NCI-H774 (cell line): Measurements from ENCODE around the gene BET1L.
"Not testable (repeated sequence)": the region's sequence is repeated elsewhere in the genome, so short reads cannot be mapped to it uniquely, and the experiment has no call there.

ENCODE experiments used
- DNase-seq: peaks from one replicate; lab custom pipeline; 2025; lab: John Stamatoyannopoulos, UW

BET1L gene

DNA sequence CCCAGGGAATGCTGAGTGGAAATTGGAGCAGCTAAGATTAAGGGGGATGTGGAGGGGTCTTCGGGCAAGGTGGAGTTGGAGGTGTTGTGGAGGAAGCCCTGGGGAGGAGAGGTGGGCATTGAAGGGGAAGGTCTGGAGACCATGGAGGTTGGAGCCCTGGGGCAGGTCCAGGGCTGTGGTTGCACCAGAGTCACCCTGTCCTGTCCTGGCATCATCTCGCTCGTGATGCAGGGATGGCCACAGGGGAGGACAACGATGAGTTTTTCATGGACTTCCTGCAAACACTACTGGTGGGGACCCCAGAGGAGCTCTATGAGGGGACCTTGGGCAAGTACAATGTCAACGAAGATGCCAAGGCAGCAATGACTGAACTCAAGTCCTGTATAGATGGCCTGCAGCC, 13.7 kb downstream of the BET1L start:
- not testable (repeated sequence) for DNase-seq

DNA sequence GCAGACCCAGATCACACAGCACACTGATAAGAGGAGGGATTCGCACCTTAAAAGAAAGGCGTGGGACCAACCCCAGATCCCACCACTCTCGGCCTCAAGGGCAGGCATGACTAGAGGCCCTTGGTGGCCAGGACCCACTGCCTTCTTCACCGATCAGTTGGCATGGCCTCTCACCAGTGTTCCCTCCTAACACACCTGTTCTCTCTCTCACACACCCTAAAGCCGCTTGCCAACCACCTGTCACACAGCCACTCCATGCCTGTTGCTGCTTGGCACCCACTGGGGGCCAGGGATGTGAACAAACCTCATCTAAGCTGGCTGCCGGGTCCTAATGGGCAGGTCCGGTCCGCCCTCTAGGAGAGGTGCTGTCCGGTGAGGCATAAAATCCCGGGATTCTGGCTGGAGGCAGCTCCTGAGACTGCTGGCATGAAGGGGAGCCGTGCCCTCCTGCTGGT, 14.5 kb downstream of the BET1L start, which contains the start of gene SCGB1C1:
Gene SCGB1C1 (plus strand): TSS at position 405 of the 455 bp plus-strand sequence. CDS start 22 bp downstream, at position 427.
- DNase-seq: not testable (repeated sequence)

DNA sequence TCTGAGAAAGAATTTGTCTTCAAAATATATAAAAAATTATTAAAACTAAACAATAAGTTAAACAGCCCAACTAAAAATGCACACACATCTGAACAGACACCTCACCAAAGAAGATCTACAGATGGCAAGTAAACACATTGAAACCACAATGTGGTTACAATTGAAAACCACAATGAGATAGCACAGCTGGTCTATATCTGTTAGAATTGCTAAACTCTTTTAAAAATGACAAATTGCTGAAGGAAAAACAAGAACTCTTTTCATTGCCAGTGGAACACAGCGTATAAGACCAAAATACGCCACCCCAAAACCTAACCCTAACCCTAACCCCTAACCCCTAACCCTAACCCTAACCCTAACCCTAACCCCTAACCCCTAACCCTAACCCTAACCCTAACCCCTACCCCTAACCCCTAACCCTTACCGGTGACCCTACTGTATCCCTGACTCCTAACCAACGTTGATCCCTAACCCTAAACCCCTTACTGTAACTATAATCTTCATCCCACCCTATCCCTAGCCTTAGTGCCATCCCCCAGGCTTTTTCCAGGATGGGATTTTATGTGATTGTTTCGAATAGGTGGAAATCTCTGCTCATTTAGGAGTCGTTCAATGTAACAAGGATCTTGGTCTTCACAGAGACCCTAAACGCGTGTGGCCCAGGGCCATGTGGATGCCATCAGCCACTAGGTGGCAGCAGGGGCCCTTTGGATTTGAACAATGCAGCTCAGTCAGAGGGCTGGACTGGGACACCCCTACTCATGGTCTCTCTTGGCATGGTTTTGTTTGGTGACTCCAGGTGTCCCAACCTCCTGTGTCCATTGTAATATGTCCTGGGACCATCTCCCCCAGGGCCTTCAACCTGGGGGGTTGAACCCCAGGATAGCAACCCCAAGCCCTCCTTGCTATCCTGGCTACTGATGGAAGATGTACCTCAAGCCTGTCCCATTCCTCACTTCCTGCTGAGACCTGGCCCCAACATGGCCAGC, 15.4 kb downstream of the BET1L start:
- DNase-seq: not testable (repeated sequence)

DNA sequence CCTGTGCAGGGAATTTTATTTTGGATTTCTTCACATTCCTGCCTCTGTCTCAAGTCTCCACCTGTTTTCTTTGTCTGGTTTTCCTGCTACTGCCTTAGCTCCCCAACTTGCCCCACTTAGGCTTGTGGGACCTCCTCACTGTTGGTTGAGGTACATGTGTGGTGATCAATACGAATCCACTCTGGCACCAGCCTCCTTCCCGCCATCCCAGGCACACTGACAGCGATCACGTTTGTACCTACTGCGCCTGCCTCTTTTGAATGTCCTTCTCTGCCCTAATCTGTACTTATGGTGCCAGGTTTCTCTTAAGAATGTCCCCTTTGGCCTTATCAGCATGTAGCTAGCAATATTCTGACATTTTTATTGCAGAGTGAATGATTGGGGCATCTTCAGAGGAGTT, 16.7 kb downstream of the BET1L start:
- DNase-seq: not testable (repeated sequence)

DNA sequence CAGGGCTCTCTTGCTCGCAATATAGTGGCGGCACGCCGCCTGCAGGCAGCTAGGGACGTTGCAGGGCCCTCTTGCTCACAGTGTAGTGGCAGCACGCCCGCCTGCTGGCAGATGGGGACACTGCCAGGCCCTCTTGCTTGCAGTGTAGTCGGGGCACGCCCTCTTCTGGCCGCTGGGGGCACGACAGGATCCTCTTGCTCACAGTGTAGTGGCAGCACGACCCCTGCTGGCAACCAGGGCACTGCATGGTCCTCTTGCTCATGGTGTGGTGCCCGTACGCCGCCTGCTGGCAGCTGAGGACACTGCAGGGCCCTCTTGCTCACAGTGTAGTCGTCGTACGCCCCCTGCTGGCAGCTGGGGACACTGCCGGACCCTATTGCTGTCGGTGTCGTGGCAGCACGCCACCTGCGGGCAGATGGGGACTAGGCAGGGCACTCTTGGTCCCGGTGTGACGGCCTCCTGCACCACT, 17.3 kb downstream of the BET1L start:
- DNase-seq: not testable (repeated sequence)

- DNase-seq: not testable (repeated sequence)
These were observed 17.9 kb downstream of the BET1L start for GRCh38 chr11:189200-189783.

DNA sequence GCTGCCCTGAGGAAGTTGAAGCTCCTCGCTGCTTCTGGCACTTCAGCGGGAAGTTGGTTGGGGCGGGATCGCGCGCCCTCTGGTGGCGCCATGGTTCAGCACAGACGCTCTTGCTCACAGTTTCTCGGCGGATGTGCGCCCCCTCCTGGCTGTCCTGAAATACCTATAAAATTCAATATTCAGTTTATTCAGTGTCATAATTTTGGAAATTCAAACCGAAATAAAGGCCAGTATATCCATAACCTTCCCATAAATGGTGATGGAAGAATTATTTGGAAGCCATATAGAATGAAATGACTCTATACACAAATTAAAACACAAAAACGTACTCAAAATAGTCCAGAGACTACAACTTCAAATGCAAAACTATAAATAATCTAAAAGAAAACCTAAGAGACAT, 27.0 kb downstream of the BET1L start:
- DNase-seq: not testable (repeated sequence)
